K562 (cell line): ENCODE data around the gene PPOX. TPM values are rescaled to one million over a fixed set of nuclear protein-coding genes. Genes with fewer than 3 reads are reported as not detected.
A peak's percentile ranks its signal among the peaks of the same experiment; 100 is the strongest.

ENCODE experiments used
- BRD9 ChIP-seq: fragments of 450-650 bp; IDR thresholded peaks from 2 replicates; pipeline ENCODE4 v1.6.1; 2018; ENCODE audit warnings: low read depth; ENCODE audit not compliant: partially characterized antibody
- NCOR1 ChIP-seq: fragments of 450-650 bp; IDR thresholded peaks from 2 replicates; pipeline ENCODE4 v1.6.1; 2016; ENCODE audit warnings: mild to moderate bottlenecking, moderate library complexity
- RAD21 ChIP-seq, 2 experiments: fragments of 250-450 bp in 1 of 2; fragments of 450-650 bp in 1 of 2; sonication (Bioruptor Pico) in 1 of 2; formaldehyde crosslinking in 1 of 2; IDR thresholded peaks in 1 of 2; conservative IDR thresholded peaks in 1 of 2; 2 replicates each; pipeline versions ENCODE4 v1.4.0 to v1.8.0; 2020 to 2022; ENCODE audit warnings: mild to moderate bottlenecking in 2 of 2, moderate library complexity in 1 of 2
- SIN3A ChIP-seq, 2 experiments: fragments of 150-350 bp in 1 of 2; IDR thresholded peaks; 2 replicates each; pipeline ENCODE4 v1.6.1; 2011 to 2016; ENCODE audit warnings: borderline replicate concordance in 2 of 2, low read depth in 2 of 2, low read length in 2 of 2, mild to moderate bottlenecking in 2 of 2, moderate library complexity in 2 of 2; ENCODE audit not compliant: control insufficient read depth in 1 of 2
- TAF7 ChIP-seq: fragments of 450-650 bp; IDR thresholded peaks from 2 replicates; pipeline ENCODE4 v1.6.1; 2016; ENCODE audit warnings: missing genetic modification characterization, missing compliant biosample characterization
- ZNF589 ChIP-seq: fragments of 200-800 bp; sonication (Bioruptor generic); IDR thresholded peaks from 2 replicates; pipeline ENCODE4 v1.6.1; 2016; ENCODE audit warnings: low read depth, missing genetic modification characterization, missing compliant biosample characterization
- ZNF76 ChIP-seq: fragments of 250-450 bp; sonication (Bioruptor Pico); IDR thresholded peaks from 2 replicates; pipeline ENCODE4 v1.4.0; 2020; ENCODE audit warnings: mild to moderate bottlenecking, moderate library complexity, borderline replicate concordance
- polyA plus RNA-seq, 8 experiments: library from polyadenylated mRNA; depleted of rRNA in 4 of 8; stranded (reverse) in 5 of 8; unstranded in 3 of 8; fragments of >200 nt; fragmentation: Nextera tagmentation in 2 of 8; fragmentation: Illumina TruSeq in 1 of 8; extraction: Ambion mirVana in 2 of 8; extraction: Trizol in 1 of 8; gene quantifications; 2 replicates each; pipeline versions ENCODE4 v1.2.1 to v1.2.3, GENCODE V29; 2011 to 2014; ENCODE audit warnings: inconsistent platforms in 1 of 8, missing spikeins in 1 of 8
- total RNA-seq, 7 experiments: library from RNA; depleted of rRNA in 6 of 7; stranded (reverse); fragments of >200 nt in 6 of 7; fragmentation: Illumina TruSeq in 2 of 7; extraction: Trizol in 2 of 7; gene quantifications; 2 replicates each; pipeline versions ENCODE4 v1.2.1 to v1.2.3, GENCODE V29; 2011 to 2021; ENCODE audit warnings: low replicate concordance in 1 of 7
- TF ChIP-seq, protein P1 (sequence below), 2 experiments: fragments of 450-650 bp; formaldehyde crosslinking in 1 of 2; IDR thresholded peaks; 2 replicates each; pipeline versions ENCODE4 v1.4.0 to v1.6.1; 2014 to 2020; ENCODE audit warnings: mild to moderate bottlenecking in 2 of 2, borderline replicate concordance in 1 of 2, low read depth in 1 of 2
- TF ChIP-seq, protein P2 (sequence below): fragments of 450-650 bp; conservative IDR thresholded peaks from 2 replicates; pipeline ENCODE4 v1.6.1; 2016; ENCODE audit warnings: missing genetic modification characterization, low read depth, mild to moderate bottlenecking, control low read depth, missing compliant biosample characterization
- TF ChIP-seq, protein P3 (sequence below): sonication (generic); formaldehyde crosslinking; IDR thresholded peaks from 2 replicates; pipeline ENCODE4 v1.8.1; 2023; ENCODE audit warnings: mild to moderate bottlenecking, missing genetic modification reagents, moderate library complexity
- TF ChIP-seq, protein P4 (sequence below): fragments of 450-650 bp; IDR thresholded peaks from 2 replicates; pipeline ENCODE4 v1.6.1; 2017; ENCODE audit warnings: antibody characterized with exemption, mild to moderate bottlenecking

The PPOX gene
- total and polyA plus RNA-seq, 9 of the 15 experiments (the other 6 are each of a cell fraction or from before 2014, with no cell fraction given): 17.0 to 57.1 (median 38.9) TPM

DNA sequence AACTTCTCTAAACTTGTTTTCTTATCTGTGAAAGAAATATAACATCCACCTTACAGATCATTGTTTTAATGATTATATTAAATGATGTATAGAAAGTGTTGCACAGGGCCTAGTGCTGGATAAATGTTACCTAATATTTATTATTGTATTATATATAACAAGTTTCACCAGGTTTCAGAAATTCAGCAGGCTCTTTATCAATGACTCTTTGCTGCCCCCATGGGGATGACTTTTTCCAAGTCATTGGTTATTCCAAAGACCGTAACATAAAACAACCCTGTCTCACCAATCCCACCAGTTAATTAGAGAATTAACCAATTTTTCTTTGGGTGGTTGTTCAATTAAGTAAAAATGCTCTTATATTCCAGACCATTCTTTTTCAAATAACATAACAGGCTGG, 26.5 kb upstream of the PPOX start (continued):
- TF ChIP-seq, protein P1, sequence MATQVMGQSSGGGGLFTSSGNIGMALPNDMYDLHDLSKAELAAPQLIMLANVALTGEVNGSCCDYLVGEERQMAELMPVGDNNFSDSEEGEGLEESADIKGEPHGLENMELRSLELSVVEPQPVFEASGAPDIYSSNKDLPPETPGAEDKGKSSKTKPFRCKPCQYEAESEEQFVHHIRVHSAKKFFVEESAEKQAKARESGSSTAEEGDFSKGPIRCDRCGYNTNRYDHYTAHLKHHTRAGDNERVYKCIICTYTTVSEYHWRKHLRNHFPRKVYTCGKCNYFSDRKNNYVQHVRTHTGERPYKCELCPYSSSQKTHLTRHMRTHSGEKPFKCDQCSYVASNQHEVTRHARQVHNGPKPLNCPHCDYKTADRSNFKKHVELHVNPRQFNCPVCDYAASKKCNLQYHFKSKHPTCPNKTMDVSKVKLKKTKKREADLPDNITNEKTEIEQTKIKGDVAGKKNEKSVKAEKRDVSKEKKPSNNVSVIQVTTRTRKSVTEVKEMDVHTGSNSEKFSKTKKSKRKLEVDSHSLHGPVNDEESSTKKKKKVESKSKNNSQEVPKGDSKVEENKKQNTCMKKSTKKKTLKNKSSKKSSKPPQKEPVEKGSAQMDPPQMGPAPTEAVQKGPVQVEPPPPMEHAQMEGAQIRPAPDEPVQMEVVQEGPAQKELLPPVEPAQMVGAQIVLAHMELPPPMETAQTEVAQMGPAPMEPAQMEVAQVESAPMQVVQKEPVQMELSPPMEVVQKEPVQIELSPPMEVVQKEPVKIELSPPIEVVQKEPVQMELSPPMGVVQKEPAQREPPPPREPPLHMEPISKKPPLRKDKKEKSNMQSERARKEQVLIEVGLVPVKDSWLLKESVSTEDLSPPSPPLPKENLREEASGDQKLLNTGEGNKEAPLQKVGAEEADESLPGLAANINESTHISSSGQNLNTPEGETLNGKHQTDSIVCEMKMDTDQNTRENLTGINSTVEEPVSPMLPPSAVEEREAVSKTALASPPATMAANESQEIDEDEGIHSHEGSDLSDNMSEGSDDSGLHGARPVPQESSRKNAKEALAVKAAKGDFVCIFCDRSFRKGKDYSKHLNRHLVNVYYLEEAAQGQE (IDR thresholded peaks at IDR 0.05; ENCODE audit: borderline replicate concordance): peak; percentile 59; the same call in 1 of the 2 replicates
- TF ChIP-seq, protein P1 (CRISPR knock-in tag; IDR thresholded peaks at IDR 0.05; ENCODE audit: low read depth): no peak
- TF ChIP-seq, protein P2, sequence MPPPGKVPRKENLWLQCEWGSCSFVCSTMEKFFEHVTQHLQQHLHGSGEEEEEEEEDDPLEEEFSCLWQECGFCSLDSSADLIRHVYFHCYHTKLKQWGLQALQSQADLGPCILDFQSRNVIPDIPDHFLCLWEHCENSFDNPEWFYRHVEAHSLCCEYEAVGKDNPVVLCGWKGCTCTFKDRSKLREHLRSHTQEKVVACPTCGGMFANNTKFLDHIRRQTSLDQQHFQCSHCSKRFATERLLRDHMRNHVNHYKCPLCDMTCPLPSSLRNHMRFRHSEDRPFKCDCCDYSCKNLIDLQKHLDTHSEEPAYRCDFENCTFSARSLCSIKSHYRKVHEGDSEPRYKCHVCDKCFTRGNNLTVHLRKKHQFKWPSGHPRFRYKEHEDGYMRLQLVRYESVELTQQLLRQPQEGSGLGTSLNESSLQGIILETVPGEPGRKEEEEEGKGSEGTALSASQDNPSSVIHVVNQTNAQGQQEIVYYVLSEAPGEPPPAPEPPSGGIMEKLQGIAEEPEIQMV (tag): no peak
- no peak for TF ChIP-seq BRD9
- TF ChIP-seq, protein P3, sequence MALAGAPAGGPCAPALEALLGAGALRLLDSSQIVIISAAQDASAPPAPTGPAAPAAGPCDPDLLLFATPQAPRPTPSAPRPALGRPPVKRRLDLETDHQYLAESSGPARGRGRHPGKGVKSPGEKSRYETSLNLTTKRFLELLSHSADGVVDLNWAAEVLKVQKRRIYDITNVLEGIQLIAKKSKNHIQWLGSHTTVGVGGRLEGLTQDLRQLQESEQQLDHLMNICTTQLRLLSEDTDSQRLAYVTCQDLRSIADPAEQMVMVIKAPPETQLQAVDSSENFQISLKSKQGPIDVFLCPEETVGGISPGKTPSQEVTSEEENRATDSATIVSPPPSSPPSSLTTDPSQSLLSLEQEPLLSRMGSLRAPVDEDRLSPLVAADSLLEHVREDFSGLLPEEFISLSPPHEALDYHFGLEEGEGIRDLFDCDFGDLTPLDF (CRISPR knock-in tag): no peak
- no peak for TF ChIP-seq NCOR1
- TF ChIP-seq RAD21 (CRISPR knock-in tag; conservative IDR thresholded peaks at IDR 0.05 in 1 of 2, IDR thresholded peaks at IDR 0.05 in 1 of 2): peak; percentile 65 to 75
- TF ChIP-seq, protein P4, sequence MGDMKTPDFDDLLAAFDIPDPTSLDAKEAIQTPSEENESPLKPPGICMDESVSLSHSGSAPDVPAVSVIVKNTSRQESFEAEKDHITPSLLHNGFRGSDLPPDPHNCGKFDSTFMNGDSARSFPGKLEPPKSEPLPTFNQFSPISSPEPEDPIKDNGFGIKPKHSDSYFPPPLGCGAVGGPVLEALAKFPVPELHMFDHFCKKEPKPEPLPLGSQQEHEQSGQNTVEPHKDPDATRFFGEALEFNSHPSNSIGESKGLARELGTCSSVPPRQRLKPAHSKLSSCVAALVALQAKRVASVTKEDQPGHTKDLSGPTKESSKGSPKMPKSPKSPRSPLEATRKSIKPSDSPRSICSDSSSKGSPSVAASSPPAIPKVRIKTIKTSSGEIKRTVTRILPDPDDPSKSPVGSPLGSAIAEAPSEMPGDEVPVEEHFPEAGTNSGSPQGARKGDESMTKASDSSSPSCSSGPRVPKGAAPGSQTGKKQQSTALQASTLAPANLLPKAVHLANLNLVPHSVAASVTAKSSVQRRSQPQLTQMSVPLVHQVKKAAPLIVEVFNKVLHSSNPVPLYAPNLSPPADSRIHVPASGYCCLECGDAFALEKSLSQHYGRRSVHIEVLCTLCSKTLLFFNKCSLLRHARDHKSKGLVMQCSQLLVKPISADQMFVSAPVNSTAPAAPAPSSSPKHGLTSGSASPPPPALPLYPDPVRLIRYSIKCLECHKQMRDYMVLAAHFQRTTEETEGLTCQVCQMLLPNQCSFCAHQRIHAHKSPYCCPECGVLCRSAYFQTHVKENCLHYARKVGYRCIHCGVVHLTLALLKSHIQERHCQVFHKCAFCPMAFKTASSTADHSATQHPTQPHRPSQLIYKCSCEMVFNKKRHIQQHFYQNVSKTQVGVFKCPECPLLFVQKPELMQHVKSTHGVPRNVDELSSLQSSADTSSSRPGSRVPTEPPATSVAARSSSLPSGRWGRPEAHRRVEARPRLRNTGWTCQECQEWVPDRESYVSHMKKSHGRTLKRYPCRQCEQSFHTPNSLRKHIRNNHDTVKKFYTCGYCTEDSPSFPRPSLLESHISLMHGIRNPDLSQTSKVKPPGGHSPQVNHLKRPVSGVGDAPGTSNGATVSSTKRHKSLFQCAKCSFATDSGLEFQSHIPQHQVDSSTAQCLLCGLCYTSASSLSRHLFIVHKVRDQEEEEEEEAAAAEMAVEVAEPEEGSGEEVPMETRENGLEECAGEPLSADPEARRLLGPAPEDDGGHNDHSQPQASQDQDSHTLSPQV: no peak
- no peak for TF ChIP-seq ZNF76 (CRISPR knock-in tag)
- TF ChIP-seq SIN3A (IDR thresholded peaks at IDR 0.05; ENCODE audit: borderline replicate concordance in 2 of 2, control insufficient read depth in 1 of 2, low read depth in 2 of 2, low read length in 2 of 2): no peak
- TF ChIP-seq TAF7 (tag): no peak
- no peak for TF ChIP-seq ZNF589 (CRISPR knock-in tag)
